Measurements from ENCODE around the gene TARS3.
"Not testable (repeated sequence)": the region's sequence is repeated elsewhere in the genome, so short reads cannot be mapped to it uniquely, and the experiment has no call there.

Gene TARS3

GRCh38 chr15:101723874-101724674 is at the start of gene TARS3:
Gene TARS3, minus strand, starts transcription at chr15:101724473. Its CDS starts 86 bp downstream, at chr15:101724387.
- DNase-seq, result no peak

GRCh38 chr15:101773496-101774100 is 49.3 kb upstream of the TARS3 start:
- DNase-seq, result no peak

- no peak for DNase-seq
Observed at GRCh38 chr15:101772921-101773320, 48.6 kb upstream of the TARS3 start.

GRCh38 chr15:101767083-101767640 is 42.9 kb upstream of the TARS3 start:
- DNase-seq, result not testable (repeated sequence)

GRCh38 chr15:101765772-101766456 is 41.6 kb upstream of the TARS3 start:
- no peak for DNase-seq

GRCh38 chr15:101765340-101765671 is 41.0 kb upstream of the TARS3 start:
- DNase-seq, result not testable (repeated sequence)

- not testable (repeated sequence) for DNase-seq
Observed at GRCh38 chr15:101764669-101765339, 40.5 kb upstream of the TARS3 start.

- not testable (repeated sequence) for DNase-seq
Observed at GRCh38 chr15:101746716-101747082, 22.4 kb upstream of the TARS3 start.

- not testable (repeated sequence) for DNase-seq
Observed at GRCh38 chr15:101734837-101735236, 10.6 kb upstream of the TARS3 start.

GRCh38 chr15:101733545-101733944 is 9.3 kb upstream of the TARS3 start:
- DNase-seq, result no peak

- DNase-seq, result no peak
Observed at GRCh38 chr15:101732772-101733171, 8.5 kb upstream of the TARS3 start.

- DNase-seq, result no peak
Observed at GRCh38 chr15:101731746-101732145, 7.5 kb upstream of the TARS3 start.

- no peak for DNase-seq
Observed at GRCh38 chr15:101727186-101727585, 2.9 kb upstream of the TARS3 start.

GRCh38 chr15:101725073-101725472 is 800 bp upstream of the TARS3 start:
- no peak for DNase-seq

- no peak for DNase-seq
Observed at GRCh38 chr15:101724675-101725005, 367 bp upstream of the TARS3 start.

- no peak for DNase-seq
Observed at GRCh38 chr15:101723171-101723873, 951 bp downstream of the TARS3 start.

GRCh38 chr15:101718896-101719295 is 5.4 kb downstream of the TARS3 start:
- DNase-seq, result no peak

- DNase-seq, result no peak
Observed at GRCh38 chr15:101712078-101712477, 12.2 kb downstream of the TARS3 start.

- no peak for DNase-seq
Observed at GRCh38 chr15:101710806-101711205, 13.5 kb downstream of the TARS3 start.

- DNase-seq, result no peak
Observed at GRCh38 chr15:101709466-101709865, 14.8 kb downstream of the TARS3 start.

GRCh38 chr15:101707983-101708382 is 16.3 kb downstream of the TARS3 start:
- no peak for DNase-seq

GRCh38 chr15:101702077-101702476 is 22.2 kb downstream of the TARS3 start:
- no peak for DNase-seq

- no peak for DNase-seq
Observed at GRCh38 chr15:101698314-101698713, 26.0 kb downstream of the TARS3 start.
